Thoracic aorta endothelial cell (primary cell): Measurements from ENCODE around the gene MCMBP. TPM values are rescaled to one million over a fixed set of nuclear protein-coding genes. Genes with fewer than 3 reads are reported as not detected.

Experiments
- total RNA-seq: library from RNA; depleted of rRNA; stranded (reverse); fragments of >200 nt; gene quantifications from 2 replicates; pipeline ENCODE4 v1.2.3, GENCODE V29; 2012

Gene MCMBP
- total RNA-seq: 93.2 and 116 TPM in 2 replicates

GRCh38 chr10:119872610-119872859 is at the start of gene MCMBP:
Gene MCMBP (minus strand): TSS chr10:119872843. CDS start chr10:119872584, 259 bp downstream.

GRCh38 chr10:119892188-119893065 is 19.8 kb upstream of the MCMBP start, which contains the start of gene SEC23IP:
Gene SEC23IP (plus strand): TSS chr10:119892730. CDS start chr10:119892783, 53 bp downstream.

Other genes with a start within 250 kb of the MCMBP start
- gene BAG3, start 221.5 kb downstream of the MCMBP start, total RNA-seq: 25.1 and 39.3 TPM in 2 replicates
- gene INPP5F, start 146.8 kb downstream of the MCMBP start, total RNA-seq: 37.4 and 63.0 TPM in 2 replicates
- 42.5 and 64.8 TPM in 2 replicates for gene SEC23IP, start 19.9 kb upstream of the MCMBP start, total RNA-seq